ENCODE results near the gene EPB41L4B. TPM values are rescaled to one million over a fixed set of nuclear protein-coding genes. Genes with fewer than 3 reads are reported as not detected.

Gene EPB41L4B
- total and polyA plus RNA-seq, 12 donors = 0.20 to 15.2 (median 4.4) TPM

DNA sequence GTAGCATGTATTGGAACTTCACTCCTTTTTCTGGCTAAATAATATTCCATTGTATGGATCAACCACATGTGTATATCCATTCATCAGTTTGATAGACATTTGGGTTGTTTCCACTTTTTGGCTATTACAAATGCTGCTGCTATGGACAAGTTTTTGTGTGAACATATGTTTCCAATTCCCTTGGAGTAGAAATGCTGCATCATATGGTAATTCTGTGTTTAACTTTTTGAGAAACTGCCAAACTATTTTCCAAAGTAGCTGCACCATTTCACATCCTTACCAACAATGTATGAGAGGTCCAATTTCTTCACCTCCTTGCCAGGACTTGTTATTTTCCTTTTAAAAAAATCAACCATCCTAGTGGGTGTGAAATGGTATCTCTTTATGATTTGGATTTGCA, 162.2 kb downstream of the EPB41L4B start:
- Histone ChIP-seq H3K27ac (no peak overlapping the region), H3K27me3 (peaks cover 0 to 5% (median 0%) of the 10 kb centered on the region in 7 donors), H3K36me3 (no peaks in the 10 kb centered on the region), H3K4me1 (no peaks in the 10 kb centered on the region), H3K4me3 (no peak overlapping the region), H3K9me3 (peaks cover 0 to 4% (median 0%) of the 10 kb centered on the region in 11 donors)
- ATAC-seq (no peak), DNase-seq (no peak)
- TF ChIP-seq, protein P1, sequence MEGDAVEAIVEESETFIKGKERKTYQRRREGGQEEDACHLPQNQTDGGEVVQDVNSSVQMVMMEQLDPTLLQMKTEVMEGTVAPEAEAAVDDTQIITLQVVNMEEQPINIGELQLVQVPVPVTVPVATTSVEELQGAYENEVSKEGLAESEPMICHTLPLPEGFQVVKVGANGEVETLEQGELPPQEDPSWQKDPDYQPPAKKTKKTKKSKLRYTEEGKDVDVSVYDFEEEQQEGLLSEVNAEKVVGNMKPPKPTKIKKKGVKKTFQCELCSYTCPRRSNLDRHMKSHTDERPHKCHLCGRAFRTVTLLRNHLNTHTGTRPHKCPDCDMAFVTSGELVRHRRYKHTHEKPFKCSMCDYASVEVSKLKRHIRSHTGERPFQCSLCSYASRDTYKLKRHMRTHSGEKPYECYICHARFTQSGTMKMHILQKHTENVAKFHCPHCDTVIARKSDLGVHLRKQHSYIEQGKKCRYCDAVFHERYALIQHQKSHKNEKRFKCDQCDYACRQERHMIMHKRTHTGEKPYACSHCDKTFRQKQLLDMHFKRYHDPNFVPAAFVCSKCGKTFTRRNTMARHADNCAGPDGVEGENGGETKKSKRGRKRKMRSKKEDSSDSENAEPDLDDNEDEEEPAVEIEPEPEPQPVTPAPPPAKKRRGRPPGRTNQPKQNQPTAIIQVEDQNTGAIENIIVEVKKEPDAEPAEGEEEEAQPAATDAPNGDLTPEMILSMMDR (IDR thresholded peaks at IDR 0.05) = no peak
- intact Hi-C loops (cut with DNase I) = no loop called here

DNA sequence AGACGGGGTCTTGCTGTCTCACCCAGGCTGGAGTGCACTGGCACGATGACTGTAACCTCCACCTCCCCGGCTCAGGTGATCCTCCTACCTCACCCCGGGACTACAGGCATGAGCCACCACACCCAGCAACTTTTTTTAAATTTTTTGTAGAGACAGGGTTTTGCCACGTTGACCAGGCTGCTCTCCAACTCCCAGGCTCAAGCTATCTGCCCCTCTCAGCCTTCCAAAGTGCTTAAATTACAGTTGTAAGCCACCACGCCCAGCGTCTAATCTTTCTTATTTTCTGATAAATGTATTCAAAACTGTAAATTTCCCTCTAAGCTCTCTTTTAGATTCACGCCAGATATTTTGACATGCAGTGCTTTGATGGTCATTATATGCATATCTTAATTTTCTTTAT, 164.2 kb downstream of the EPB41L4B start:
- DNase-seq (no peak), ATAC-seq (no peak)
- WGBS, 2 donors = 80 to 81% methylated on average over 8 of the region's 8 CpGs
- Histone ChIP-seq H3K4me3 (no peak overlapping the region), H3K4me1 (no peaks in the 10 kb centered on the region), H3K27ac (no peak overlapping the region), H3K9me3 (peaks cover 0 to 13% (median 4%) of the 10 kb centered on the region in 11 donors), H3K27me3 (peaks cover 0 to 5% (median 0%) of the 10 kb centered on the region in 7 donors), H3K36me3 (no peaks in the 10 kb centered on the region)
- TF ChIP-seq, protein P1 (IDR thresholded peaks at IDR 0.05) = no peak
- intact Hi-C loops (cut with DNase I) = no loop called here

DNA sequence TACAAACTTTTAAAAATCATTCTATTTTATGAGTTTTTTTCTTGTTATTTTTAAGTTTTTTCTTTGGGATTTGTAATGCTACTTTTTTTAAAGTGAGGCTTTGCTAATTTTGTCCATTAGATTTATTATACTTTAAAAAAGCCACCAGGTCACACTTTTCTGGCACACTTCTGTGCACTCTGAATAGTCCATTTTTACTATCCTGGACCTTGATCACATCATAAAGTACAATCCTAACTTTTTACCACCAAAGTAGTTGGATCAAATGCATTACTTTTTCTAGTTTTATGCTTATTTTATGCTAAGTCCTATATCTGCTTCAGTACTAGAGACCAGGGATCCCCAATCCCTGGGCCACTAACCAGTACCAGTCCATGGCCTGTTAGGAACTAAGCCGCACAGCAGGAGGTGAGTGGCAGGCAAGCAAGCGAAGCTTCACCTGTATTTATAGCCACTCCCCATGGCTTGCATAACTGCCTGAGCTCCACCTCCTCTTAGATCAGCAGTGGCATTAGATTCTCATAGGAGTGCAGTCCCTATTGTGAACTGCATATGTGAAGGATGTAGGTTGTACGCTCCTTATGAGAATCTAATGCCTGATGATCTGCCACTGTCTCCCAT, 169.8 kb downstream of the EPB41L4B start:
- DNase-seq = no peak
- intact Hi-C loops (cut with DNase I) = no loop called here
- Histone ChIP-seq H3K9me3 (peaks cover 0 to 13% (median 4%) of the 10 kb centered on the region in 11 donors), H3K4me3 (no peak overlapping the region), H3K27ac (no peak overlapping the region), H3K36me3 (no peaks in the 10 kb centered on the region), H3K27me3 (no peaks in the 10 kb centered on the region), H3K4me1 (no peaks in the 10 kb centered on the region)
- WGBS, 2 donors = 90 to 98% methylated on average over 3 of the region's 3 CpGs
- TF ChIP-seq, protein P1 (IDR thresholded peaks at IDR 0.05) = no peak
- ATAC-seq = no peak

DNA sequence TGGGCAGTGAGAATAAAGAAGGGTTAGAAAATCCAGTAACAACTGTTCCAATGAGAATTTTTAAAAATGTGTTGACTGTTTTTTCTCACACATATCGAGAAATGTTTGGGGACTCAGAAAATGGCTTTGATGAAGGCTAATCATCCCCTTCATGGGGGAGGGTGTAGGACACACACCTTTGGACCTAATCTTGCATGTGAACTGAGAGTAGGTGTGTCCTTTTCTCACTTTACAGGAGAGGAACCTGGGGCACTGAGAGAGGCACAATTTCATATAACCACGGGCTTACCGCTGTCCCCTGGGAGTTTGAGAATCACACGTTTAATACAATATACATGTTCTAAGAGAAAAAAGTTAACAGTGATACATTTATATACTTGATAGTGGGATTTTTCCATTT, 171.1 kb downstream of the EPB41L4B start:
- no peak for DNase-seq
- ATAC-seq = no peak
- H3K4me1 ChIP-seq = no peaks in the 10 kb centered on the region
- no peak overlapping the region for H3K4me3 ChIP-seq
- no peaks in the 10 kb centered on the region for H3K27me3 ChIP-seq
- WGBS, 2 donors = 87 to 88% methylated on average over 4 of the region's 4 CpGs
- intact Hi-C loops (cut with DNase I) = no loop called here
- peaks cover 0 to 13% (median 4%) of the 10 kb centered on the region in 11 donors for H3K9me3 ChIP-seq
- H3K27ac ChIP-seq = no peak overlapping the region
- TF ChIP-seq, protein P1 (IDR thresholded peaks at IDR 0.05) = no peak
- H3K36me3 ChIP-seq = no peaks in the 10 kb centered on the region

Data from heart right ventricle (tissue), 16 donors.